Measurements from ENCODE around the gene SLC39A13.
A peak's percentile ranks its signal among the peaks of the same experiment; 100 is the strongest.

SLC39A13 gene

DNA sequence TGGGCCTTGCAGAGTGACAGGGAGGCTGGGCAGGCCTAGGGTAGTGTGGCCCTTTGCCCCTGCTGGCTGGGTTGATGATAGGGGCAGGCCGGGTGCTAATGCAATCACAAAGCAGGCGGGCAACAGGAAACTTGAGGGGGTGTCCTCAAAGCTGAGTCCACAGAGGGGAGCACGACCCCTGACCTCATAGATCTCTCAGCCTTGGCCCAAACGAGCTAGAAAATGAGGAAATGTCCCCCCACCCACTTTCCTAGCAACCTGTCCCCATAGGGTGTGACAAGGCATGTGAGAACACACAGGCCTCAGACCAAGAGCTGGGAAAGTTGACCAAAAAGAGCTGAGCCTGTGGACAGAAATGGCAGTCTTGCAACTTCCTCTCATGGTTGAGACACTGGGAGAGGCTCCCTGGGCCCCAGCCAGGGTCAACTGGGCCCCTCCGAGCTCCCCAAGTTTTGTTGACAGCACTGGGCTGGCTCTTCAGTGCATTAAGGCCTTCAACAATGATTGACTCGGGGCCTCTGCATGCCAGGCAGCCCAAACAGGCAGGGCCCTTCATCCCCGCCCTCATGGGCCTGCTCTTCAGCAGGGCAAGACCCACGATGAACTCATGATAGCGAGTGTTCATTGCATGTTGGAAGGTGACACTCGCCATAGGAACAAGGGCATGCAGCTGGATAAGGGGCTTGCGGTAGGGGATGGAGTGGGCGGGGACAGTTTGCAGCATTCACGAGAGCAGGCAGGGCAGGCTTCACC lies 20.3 kb upstream of the SLC39A13 start:
- peak; percentile 91 for DNase-seq

DNA sequence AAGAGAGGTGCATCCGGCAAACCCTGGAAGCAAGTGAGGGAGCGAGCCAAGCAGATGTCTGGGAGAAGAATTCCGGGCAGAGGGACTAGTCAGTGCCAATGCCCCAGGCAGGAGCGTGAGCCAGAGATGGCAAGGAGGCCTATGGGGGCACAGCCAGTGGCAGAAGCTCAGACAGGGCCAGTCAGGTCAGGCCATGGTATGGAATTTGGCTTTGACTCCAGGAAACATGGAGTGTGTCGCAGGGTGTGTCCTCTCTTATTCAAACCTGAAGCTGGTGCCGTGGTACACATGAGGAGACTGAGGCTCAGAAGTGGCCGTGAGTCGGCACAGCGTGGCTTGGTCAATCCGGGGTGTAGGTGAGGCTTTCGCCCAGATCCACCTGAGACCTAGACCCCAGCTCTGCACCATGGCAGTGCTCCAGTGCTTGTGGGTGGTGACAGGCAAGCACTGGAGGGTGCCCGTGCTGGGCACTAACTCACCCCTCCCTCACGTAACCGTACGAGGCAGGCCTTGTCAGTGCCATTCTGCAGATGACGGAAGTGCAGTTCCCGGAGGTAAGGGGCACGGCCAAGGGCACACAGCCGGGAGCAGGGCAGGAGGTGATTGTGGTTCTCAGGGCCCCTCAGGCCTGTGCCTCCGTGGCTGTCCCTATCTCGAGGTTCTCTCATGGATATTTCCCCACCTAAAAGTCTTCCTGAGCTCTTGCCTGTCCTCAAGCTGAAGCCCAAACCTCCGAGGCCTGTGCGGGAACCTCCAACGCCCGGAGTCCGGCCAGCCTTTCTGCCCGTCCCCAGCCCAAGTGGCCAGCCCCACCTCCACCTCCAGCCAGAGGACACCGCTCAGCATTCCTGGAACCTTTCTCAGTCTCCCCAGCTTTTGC lies 19.5 kb upstream of the SLC39A13 start:
- peak; percentile 37 for DNase-seq

DNA sequence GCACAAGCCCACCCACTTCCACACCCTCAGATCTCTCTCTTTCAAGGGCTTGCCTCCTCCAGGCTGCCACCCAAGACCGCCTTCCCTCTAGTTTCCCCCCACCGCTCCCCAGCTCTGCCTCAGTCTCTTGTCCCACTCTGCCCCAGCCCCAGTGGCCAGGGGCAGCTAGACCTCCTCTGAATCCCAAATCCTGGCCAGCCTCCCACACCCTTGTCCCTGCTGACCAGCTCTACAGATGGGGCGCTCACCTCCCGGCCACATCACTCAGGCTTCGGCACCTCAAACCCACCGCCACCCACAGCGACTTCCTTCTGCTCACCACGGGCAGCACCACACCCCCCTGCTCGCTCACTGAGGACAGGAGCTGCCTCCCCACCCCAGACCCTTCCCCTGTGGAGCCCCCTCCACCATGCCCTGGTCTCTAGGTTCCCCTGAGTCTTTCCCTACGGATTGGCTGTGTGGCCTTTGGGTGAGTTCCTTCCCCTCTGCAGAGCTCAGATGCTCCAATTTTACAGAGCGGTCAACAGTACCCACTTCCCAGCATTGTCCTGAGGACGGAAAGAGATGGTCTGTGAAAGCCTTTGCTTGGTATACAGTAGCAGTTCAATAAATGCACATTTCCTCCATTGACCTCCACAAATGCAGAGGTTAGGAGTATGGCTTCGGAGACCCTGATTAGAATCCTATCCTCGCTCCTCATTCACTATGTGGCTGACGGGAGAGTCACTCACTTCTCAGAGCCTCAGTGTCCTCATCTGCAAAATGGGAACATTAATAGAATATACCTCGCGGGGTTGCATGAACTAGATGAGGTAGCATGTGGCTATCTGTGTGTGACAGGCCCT lies 18.6 kb upstream of the SLC39A13 start:
- DNase-seq: no peak

DNA sequence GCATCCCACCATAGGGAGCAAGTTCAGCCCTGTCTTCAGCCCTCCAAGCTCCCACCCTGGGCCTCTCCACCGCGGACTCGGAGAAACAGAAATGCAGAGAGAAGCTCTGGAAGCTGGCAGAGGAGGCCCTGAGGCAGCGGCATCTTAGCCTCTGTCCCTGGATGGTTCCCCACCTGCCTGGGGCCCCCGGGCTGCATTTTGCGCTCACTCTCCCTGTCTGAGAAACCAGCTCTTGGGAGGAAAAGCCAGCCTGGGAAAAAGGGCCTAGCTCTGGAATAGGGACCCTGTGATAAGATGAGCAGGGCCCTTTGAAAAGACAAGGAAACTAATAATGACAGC lies 18.0 kb upstream of the SLC39A13 start:
- no peak for DNase-seq

DNA sequence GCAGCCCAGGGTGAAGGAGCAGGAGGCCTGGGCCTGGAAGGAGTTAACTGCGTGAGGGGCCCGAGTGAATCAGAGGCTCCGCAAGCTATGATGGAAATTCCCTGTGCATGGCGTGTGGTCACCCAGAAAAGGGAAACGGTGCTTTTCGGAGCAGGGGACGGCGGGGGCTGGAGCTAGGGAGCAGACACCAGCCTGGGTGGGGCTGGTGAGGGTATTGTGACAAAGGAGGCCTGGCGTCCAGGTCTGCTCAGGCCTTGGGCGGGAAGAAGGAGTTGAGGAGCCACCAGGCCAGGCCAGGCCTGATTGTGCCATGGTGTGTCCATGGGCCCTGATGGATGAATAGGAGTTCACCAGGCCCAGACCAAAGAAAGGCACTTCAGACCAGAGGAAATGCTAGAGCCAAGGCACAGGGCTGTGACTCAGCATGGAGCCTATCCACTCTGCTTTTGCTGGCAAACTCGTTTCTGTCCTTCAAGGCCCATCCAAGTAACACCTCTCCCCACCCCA lies 17.3 kb upstream of the SLC39A13 start:
- peak; percentile 96 for DNase-seq

DNA sequence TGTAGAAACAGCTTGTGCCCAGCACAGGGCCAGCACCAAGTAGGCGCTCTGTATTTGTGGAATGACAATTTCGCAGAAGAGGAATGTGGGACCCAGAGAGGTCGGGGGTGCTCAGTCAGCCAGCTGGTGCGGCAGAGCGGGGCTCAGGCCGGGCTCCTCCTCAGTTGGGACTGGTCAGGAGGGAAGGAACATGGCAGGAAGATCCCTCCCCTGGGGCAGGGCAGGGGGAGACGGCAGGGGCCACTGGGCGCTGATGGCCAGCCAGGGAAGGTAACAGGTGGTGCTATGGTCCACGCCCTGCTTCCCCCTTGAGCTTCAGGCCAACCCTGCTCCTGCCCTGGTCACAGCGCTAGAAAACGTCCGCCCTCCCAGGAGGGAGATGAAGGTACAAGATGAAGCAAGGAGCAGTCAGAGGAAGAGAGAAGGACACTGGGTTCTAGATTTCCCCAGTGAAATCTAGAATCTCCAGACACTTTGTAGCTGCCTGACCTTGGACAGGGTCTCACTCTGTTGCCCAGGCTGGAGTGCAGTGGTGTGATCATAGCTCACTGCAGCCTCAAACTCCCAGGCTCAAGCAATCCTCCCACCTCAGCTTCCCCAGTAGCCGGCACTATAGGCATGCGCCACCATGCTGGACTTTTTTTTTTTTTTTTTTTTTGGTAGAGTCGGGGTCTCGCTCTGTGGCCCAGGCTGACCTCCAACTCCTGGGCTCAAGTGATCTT lies 16.5 kb upstream of the SLC39A13 start:
- no peak for DNase-seq

DNA sequence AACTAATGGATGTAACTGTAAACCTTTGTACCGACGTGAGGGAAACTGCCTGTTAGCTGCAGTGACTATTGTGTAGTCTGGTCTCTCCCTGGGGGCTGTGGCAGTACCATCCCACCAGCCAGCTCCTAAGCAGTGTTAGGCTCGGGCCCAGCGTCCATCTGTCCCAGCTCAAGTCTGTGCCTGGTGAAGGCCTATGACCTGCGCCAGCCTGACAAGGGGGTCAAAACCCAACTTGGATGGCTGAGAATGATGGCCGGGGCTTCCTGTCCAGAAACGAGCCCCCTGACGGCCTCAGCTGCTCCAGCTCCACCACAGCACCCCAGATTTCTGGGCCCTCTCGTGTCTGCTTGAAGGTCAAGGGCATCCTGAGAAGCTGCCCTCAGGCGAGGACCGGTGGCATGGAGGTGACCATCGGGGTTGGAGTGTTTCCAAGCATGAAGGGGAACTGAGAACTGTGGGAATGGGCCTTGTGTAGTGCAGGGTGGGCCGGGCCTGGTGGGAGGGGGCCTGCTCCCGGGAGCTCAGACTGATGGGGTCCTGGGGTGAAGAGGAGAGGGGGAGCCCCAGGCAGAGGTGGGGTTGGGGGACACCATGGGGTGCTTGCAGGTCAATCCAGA lies 15.7 kb upstream of the SLC39A13 start:
- DNase-seq: peak; percentile 52

DNA sequence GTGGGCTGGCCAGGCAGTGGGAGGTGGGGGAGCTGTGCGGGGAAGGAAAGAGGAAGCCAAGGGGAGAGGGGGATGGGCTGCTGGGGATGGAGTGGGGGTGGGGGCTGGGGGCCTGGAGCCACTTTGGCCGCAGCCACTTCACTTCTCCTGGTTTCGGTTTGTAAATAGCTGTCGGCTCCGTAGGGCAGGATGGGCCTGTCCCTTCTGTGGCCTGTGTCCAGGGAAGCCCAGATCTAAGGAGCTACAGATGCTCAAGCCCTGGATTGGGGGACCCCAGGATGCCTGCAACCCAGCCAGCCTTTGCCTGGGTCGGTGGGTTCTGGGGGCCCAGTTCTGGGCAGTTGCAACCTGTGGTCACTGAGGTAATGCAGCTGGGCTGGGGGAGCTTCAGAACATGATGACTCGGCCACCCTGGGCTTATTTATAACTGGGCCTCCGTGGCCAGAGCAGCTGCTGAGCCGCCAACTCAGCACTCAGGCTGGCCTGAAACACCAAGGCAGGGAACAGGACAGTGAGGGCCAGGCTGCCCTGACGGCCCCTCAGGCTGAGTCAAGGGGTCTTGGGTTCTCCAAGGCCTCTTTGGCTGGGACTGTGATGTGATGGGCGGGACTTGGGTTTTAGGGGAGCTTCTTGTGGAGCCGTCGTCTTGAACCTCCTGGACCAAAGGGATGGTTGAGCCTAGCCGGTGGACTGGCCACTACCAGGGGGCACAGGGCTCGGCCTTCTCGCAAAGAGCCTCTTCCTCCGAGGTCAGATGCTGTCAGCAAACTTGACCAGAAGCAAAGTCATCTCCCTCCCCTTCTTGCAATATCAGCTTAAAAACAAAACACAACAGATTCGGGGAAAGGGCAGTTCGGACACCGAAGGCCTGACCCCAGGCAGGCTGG lies 15.0 kb upstream of the SLC39A13 start:
- DNase-seq: peak; percentile 82

DNA sequence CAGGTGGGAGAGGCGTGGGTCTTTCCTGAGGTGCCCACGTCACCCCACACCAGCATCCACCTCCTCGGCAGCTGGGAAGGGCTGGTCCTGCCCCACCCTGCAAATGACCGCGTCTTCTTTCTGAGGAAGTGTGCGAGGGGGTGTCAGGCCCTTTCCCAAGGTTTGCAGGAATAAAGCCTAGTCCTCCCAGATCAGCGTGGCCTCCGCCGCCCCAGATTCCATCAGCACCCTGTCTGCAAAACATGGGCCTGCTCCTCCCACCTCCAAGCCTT lies 14.4 kb upstream of the SLC39A13 start:
- peak; percentile 79 for DNase-seq

DNA sequence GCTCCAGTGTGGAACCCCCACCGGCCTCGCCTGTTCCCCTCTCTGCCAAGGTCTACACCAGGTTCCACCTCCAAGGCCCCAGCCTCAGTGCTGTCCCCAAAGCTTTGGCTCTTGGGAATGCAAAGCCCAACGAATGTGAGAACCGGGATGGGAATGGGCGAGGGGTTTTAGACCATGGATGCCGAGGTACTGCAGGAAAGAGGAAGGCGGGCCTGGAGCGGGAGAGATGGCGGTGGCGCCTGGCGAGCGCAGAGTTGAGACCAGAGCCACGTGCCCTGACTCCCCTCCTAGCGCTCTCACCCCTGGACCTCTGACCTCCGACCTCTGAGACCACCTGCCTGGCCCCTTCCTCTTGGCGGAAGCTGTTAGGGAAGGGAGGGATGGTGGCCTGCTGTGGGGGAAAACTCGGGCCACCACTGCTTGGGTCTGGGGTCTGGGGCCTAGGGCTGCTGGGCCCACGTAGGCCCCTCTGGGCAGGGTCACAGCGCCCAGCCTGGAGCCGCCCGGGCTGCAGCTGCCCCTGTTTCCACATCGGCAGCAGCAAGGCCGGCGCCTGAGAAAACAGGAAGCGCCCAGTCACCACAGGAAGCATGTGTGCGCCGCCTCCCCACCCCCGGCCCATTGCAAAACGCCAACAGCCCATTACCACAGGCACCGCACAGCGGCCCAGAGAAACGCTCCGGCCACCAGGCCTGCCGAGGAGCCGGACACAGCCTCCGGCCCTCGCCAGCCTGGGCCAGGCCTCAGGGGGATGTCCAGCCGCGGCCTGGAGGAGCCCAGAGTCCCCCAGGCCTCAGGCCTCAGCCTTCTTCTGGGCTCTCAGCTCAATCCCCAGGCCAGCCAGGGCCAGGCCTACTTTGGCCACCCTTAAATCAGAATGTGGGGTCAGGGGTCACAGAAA lies 13.8 kb upstream of the SLC39A13 start:
- DNase-seq: peak; percentile 97

DNA sequence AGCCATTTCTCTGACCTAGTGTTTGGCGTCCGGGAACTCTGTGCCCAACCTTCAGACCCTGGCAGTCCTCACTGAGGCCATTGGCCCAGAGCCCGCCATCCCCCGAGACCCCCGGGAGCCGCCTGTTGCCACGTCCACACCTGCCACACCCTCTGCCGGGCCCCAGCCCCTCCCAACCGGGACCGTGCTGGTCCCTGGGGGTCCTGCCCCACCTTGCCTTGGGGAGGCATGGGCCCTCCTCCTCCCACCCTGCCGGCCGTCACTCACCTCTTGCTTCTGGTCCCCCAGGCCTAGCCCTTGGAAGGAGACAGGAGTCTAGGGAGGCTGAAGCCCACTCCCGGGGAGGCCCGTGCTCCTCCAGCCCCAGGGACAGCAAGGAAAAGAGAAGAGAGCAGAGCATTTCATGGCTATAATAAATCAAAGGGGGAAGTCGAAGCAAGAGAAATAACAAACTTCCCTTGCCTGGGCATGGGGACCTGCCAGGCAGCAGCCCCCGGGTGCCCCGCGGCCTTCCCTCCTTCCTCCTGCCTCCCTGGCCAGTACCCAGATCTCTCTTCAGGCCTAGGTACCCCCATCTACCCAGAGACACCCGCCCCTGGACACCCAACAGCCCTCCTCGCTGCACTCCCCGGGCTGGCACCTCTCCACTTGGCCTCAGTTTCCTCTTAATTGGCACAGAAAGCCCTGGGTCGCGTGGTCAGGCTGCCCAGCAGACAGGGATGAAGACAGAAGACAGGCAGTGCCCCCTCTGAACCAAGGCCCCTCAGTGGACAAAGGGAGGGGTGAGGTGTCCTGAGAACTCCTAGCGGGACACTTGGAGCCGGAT lies 13.0 kb upstream of the SLC39A13 start:
- no peak for DNase-seq

DNA sequence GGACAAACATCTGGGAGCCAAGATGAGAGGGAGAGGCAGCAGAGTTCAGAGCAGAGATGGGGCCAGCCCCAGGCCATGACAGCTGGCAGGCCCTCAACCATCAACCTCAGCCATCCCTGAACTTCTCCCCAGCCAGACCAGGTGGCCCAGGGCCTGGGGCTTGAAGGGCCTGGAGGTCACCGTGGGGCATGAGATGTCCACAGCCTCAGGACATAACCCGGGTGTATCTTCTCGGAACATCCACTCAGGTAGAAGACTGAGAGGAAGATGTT lies 12.4 kb upstream of the SLC39A13 start:
- no peak for DNase-seq

DNA sequence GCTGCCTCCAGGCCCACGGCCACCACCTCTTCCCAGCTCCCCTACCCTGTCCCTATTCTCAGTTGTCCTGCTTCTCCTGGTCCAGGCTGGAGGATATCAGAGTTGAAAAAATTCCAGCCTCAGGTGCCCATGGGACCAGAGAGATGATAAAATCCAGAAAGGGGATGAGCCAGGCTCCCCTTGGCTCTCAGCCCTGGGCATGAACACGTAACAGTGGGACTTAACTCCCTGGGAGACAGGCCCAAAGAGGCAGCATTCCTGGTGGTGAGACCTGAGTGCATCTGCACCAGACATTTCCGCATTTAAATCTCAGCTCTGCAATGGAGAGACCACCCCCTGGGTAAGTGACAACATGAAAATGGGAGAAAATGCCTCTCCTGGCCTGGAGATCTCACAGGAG lies 10.4 kb upstream of the SLC39A13 start:
- no peak for DNase-seq

DNA sequence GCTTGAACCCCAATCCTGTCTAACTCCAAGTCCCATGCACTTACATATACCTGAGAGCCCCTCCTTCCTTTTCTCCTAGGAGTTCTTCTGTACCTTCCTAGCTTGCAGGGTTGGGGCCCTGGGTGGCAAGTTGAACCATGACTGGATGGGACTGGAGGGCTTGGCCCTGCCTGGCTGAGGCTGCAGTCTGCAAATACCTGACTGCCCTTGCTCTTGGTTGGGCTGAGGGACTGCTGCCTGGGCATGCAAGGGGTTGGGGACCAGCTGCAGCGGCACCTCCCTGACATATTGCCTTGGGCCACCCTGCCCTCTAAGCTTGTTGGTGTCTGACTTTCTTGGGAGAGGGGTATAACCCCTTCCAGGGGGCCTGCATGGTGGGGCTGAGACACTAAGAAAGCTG lies 9.8 kb upstream of the SLC39A13 start:
- DNase-seq: no peak

DNA sequence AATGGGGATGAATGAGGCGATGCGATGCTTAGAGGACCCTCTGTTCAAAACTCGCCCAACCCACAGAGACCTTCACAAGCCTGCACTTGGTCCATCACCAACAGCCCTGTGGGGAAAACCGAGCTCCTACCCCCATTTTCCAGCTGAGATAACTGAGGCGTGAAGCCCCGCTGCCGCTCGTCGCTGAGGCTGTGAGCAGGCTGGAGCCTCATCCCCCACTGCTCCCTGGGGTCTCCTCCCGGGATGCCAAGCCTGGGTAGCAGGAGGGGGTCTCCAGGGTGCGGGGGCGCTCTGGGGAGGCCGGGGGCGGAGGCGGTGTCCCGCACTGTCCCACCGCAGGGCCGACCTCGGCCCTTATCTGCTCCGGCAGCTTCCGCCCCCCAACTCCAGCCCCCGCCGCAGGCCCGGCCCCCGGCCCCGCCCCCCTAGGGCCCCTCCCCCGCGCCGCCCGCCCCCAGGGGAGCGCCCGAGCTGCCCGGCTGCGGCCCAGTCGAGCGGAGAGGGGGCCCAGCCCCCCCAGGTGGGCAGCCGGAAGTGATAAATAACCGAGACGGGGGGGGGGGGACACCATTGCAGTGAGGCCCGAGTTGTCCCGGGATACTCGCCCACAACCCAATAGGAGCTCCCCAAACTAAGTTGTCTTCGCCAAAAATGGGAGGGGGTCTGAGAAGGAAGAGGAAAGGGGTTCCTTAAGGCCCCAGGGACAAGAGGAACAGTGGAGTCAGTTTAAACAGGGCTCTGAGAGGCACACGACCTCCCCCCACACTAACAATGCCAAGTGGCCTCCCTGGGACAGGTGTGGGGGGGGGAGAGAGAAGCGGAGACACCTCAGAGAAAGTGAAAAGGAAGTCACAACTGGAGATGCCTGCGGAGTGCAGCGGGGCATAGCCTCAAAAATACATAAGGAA lies 8.3 kb upstream of the SLC39A13 start:
- no peak for DNase-seq

DNA sequence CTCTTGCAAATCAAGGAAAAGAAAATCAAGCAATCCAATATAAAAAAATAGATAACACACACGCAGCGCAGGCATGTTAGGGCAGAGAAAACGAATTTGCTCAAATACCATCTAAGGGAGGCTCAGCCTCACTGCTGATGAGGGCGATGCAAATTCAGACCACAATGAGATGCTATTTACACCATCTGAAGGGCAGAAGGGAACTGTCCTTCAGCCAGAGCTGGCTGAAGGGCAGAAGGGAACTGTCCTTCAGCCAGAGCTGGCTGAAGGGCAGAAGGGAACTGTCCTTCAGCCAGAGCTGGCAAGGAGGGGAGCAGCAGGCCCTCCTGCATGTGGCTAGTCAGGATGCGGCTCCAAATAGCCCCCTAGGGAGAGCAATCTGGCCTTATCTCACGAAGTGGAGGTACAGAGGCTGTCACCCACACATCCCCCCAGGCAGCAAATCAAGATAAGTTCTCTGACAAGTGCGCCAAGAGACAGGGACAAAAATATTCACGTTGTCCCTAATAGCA lies 7.6 kb upstream of the SLC39A13 start:
- DNase-seq: no peak

DNA sequence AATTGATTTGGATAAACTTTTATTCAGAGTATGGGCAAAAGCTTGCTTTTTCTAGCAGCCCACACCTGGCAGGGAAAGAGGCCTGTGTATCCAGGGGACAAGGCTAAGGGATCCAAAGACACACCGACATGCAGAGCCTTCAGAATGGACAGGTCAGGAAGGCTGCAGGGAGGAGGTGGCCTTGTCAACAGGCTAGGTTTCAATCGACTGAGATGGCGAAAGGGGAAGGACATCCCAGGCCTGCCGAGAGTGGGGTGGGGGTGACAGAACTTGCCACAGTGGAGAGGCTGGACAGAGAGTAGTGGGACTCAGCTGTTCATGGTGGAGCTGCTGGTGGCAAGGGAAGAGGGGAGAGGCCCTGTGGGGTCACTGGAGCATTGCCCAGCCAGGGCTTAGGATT lies 5.3 kb upstream of the SLC39A13 start:
- DNase-seq: no peak

DNA sequence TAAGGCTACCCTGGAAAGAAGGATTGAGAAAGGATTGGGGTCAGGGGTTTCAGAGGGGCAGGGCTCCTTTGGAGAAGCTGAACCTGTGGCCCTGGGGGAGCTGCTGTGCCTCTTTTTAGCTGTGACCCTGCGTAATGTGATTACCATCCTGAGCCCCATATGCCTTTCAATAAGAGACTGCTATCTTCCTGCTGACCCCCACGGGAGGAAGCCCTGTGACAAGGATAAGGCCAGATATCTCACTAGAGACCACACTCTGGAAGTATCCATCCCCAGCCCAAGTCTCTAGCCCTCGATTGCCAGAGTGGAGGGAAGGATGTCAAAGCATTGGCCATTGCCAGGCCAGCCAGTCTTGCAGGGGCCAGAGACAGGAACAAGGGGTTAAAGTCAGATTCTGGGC lies 4.8 kb upstream of the SLC39A13 start:
- DNase-seq: no peak
